SW 1271 (cell line): Measurements from ENCODE around the gene SETD7.

ENCODE experiments used
- DNase-seq, 2 experiments: peaks; one replicate each; lab custom pipeline; 2025; lab: John Stamatoyannopoulos, UW

Gene SETD7

GRCh38 chr4:139556071-139556723 is at the start of gene SETD7:
Gene SETD7, minus strand, starts transcription at chr4:139556219. Its CDS starts 82 bp downstream, at chr4:139556137.
- peak; percentile 1 to 47 for DNase-seq

DNA sequence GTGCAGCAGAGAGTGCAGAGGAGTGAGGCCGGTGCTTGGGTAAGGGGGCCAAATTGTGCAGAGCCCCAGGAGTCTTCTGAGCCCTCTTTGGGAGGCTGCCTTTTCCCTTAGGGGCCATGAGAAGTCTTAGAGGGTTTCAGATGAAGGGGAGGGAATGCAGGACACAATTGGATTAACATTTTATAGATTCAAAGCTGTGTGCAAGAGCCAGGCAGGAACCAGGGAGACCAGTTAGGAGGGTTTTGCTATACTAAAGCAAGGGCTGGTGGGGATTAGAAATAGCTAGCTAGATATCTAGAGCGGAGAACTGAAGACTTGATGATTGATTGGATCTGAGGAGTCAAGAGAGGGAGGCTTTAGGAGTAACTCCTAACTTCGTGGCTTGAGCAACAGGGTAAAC is 49.5 kb upstream of the SETD7 start:
- DNase-seq, result no peak

GRCh38 chr4:139603576-139604410 is 47.8 kb upstream of the SETD7 start:
- peak in 1 of 2 experiments; percentile 18 for DNase-seq

DNA sequence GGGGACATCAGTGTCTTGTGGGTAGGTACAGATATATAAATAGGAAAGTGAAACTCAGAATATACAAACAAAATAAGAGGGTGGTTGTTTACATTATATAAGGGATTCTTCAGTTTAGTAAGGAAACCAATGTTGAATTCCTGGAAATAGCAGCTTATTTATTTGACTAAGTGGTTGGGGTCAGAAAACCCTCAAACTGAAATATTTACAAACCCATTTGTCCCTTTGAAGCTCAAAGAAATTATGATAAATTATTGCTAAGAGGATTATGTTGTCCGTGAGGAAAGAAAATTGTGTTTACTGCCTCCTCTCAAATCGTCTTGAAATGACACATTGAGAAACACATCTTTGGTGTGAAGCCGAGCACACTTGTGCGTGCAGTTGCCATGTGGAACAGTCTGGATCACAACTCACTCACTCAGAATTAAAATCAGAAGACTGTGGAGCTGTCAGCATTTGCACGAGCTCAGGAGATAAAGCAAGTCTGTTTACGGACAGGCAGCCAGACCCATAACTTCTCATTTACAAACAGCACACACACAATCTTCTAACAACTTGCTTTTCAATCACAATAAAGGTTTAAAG is 46.8 kb upstream of the SETD7 start:
- no peak for DNase-seq

GRCh38 chr4:139600662-139601061 is 44.6 kb upstream of the SETD7 start:
- no peak for DNase-seq

DNA sequence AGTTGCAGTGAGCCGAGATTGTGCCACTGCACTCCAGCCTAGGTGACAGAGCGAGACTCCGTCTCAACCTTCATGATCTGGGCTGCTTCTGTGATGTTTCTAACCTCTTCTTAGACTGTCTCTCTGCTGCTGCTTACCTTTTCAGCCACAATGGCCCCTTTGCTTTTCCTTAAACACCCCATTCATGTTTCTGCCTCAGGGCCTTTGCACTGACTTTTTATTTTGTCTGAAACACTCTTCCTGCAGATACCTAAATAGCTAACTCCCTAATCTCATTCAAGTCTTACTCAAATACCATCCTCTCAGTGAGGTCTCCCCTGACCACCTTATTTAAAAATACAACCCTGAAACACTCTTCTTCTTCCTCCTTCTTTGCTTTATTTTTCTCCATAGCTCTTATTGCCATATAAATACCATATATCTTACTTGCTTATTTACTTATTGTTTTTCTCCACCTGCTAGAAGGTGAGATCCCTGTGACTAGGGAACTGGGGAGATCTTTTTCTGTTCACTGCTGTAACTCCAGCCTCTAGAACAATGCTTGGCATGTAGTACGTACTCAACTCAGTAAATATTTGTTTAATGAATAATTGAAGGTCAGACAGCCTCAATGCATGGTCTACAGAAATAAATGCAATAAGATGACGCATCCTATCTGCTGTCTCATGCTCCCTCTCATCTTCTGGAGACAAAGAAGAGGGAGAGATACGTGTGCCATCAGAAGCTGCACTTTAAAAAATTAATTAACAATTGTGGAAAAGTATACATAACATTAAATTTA is 43.8 kb upstream of the SETD7 start:
- DNase-seq, result no peak

- no peak for DNase-seq
Measured at GRCh38 chr4:139599076-139599475, 43.1 kb upstream of the SETD7 start.

GRCh38 chr4:139596684-139597279 is 40.8 kb upstream of the SETD7 start:
- DNase-seq, result no peak

DNA sequence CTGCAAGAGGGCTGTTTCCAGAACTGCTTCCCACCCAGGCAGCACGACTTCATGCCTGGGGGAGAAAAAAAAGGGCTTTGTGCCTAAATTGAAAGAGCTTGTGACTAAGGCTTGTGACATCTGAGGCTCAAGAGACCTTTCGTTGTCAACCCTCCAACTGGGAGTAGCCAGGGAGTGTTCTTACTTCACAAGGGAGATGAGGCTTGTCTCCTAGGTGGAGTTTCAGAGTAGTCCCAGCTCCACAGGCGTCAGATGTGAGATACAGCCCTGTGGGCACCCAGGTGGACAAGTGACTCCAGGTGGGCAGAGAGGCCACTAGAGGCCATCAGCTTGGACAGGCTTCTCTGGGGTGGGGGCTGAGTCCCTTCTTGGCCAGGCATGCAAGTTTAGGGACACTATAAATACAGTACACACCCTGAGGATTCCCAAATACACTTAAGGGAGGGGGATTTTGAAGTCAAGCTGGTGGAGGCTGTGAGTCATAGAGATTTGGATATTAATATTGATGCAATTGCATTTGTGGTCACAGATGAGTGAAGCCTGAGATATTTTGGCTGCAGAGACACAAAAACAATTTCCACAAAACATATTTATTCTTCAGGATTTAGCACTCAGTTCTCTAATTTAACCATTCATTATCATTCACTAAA is 40.1 kb upstream of the SETD7 start:
- no peak for DNase-seq

- DNase-seq, result no peak
Measured at GRCh38 chr4:139594591-139595185, 38.7 kb upstream of the SETD7 start.

GRCh38 chr4:139593091-139593564 is 37.1 kb upstream of the SETD7 start:
- no peak for DNase-seq

DNA sequence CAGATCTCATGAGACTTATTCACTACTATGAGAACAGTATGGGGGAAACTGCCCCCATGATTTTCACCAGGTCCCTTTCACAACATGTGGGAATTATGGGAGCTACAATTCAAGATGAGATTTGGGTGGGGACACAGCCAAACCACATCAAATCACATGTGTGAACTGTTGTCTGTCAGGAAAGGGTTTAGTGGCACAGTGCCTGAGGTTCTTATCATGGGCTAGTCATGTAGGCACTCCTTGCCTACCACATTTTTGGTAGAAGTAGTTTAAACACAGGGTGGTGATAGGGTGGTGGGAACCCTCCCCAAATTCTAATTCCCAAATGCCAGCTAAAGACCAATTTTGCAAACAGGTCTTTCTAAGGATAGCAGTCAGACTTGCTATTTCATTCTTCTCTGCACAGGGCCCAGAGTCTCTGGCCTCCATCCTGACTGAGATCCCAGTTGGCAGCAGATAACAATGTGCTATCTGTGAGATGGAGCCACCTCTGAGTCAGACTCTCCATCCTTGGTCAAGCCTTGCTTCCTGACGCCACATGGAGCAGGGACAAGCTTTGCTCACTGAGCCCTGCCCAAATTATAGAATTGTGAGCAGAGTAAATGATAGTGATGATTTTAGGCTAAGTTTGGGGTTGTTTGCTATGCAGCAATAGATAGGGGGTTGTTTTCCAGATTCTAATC is 33.5 kb upstream of the SETD7 start:
- DNase-seq, result no peak

GRCh38 chr4:139587446-139587845 is 31.4 kb upstream of the SETD7 start:
- no peak for DNase-seq

DNA sequence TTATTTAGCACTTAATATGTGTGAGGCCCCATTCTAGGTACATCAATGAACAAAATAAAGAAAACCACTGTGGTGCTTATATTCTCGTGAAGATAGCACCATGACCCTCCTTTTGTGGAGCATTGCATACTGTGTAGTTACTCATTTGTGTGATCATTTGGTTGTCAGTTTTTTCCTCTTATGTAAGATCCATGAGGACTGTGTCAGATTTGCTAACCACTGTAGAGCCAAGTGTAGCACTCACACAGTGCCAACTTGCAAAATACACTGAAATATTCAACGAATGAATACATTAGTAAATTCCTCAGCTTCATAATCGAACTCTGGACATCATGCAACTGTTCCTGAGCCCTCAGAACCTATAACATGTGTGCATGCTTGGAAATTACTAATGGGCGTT is 29.5 kb upstream of the SETD7 start:
- DNase-seq, result no peak

- no peak for DNase-seq
Measured at GRCh38 chr4:139584784-139585183, 28.8 kb upstream of the SETD7 start.

DNA sequence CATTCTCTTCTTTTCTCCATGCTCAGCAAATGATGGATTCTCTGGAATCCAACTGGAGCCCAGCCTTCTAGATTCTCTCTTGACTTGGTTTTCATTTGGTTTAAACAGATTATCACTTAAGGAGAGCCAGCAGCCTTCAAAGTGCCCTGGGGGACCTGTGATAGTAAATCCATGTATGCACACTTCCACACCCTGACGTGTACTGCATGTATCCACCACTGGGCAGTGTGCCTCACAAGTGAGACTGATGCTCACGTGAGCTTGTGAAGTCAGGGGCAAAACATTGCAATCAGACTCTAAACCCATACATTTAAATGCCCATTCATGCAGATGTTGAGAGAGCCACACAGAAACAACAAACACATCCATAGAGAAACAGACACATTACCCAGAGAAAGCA is 28.0 kb upstream of the SETD7 start:
- DNase-seq, result no peak

DNA sequence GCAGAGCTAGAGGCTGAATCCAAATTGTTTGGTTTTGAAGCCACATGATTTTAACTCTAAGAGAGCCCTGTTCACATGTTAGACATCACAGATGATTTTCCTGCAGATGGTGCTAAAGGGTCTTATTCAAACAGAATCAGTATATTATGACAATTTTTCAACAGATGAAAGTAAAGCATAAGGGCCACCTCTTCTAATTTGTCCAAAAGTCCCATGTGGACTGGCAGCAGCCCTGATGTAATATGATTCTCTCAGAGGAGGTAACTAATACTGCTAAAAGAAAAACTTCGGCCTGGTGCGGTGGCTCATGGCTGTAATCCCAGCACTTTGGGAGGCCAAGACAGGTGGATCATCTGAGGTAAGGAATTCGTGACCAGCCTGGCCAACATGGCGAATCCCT is 26.0 kb upstream of the SETD7 start:
- DNase-seq, result no peak

DNA sequence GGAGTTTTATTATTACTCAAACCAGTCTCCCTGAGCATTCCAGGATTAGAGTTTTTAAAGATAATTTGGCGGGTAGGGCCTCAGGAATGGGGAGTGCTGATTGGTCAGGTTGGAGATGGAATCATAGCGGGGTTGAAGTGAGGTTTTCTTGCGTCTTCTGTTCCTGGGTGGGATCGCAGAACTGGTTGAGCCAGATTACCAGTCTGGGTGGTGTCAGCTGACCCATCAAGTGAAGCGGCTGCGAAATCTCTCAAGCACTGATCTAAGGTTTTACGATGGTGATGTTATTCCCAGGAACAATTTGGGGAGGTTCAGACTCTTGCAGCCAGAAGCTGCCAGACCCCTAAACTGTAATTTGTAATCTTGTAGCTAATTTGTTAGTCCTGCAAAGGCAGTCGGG is 25.1 kb upstream of the SETD7 start:
- DNase-seq, result no peak

DNA sequence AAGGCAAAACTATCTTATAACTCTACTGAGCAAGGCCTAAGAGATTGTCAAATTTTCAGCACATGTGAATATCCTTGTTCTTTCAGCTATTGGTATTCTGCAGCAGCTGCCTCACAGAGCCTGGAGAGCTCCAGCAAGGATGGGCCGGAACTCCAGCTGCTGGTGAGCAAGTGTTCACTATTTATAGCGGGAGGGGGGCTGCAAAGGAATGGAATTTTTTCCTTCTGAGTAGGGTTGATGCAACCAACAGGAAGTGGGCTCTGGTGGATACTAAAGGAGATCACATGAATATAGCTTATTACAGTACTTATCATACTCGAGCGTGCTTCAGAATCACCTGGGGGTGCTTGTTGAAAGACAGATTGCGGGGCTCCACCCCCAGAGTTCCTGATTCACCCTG is 20.2 kb upstream of the SETD7 start:
- no peak for DNase-seq

DNA sequence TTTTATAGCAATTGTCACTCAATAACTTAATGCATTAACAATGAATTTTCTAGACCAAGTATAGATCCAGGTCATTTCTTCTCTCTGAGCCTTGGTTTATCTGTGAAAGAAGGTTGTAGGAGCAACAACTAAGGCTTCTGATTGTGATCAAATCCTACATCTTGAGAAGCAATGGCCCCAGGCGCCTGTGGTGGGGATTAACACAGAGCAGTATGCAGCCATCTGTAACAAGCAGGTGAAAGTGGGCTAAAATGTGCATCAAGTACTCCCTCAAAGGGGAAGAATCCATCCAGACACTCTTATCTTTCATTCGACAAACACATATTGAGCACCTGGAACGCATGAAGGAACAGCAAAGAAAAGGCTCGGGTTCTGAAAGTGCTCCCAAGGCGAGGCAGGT is 19.1 kb upstream of the SETD7 start:
- DNase-seq, result no peak
